Upper lobe of left lung (tissue), 4 donors: ENCODE data around the gene CREBZF.

Source experiments
- POLR2A ChIP-seq, 4 donors: fragments of 450-650 bp; IDR thresholded peaks; one replicate each; pipeline ENCODE4 v1.5.1; 2016 to 2017; ENCODE audit warnings: antibody characterized with exemption in 4 of 4, mild to moderate bottlenecking in 2 of 4
- TF ChIP-seq, protein P1 (sequence below), 6 experiments: fragments of 450-650 bp in 4 of 6; fragments of 200-600 bp in 2 of 6; sonication (generic) in 2 of 6; IDR thresholded peaks; one replicate each; pipeline ENCODE4 v1.5.1; 2016 to 2019; ENCODE audit warnings: antibody characterized with exemption in 6 of 6

GRCh38 chr11:85651118-85651517 lies 13.8 kb downstream of the CREBZF start:
- TF ChIP-seq, protein P1, sequence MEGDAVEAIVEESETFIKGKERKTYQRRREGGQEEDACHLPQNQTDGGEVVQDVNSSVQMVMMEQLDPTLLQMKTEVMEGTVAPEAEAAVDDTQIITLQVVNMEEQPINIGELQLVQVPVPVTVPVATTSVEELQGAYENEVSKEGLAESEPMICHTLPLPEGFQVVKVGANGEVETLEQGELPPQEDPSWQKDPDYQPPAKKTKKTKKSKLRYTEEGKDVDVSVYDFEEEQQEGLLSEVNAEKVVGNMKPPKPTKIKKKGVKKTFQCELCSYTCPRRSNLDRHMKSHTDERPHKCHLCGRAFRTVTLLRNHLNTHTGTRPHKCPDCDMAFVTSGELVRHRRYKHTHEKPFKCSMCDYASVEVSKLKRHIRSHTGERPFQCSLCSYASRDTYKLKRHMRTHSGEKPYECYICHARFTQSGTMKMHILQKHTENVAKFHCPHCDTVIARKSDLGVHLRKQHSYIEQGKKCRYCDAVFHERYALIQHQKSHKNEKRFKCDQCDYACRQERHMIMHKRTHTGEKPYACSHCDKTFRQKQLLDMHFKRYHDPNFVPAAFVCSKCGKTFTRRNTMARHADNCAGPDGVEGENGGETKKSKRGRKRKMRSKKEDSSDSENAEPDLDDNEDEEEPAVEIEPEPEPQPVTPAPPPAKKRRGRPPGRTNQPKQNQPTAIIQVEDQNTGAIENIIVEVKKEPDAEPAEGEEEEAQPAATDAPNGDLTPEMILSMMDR (IDR thresholded peaks at IDR 0.05), result no peak
- no peak for TF ChIP-seq POLR2A (IDR thresholded peaks at IDR 0.05)
